OCI-LY3 (cell line): ENCODE results near the gene MACC1.

Experiments used
- EZH2phosphoT487 ChIP-seq: fragments of 200-600 bp; shearing (Covaris generic); IDR thresholded peaks from 2 replicates; pipeline ENCODE4 v1.6.1; 2018; ENCODE audit warnings: antibody characterized with exemption, mixed run types, low read depth
- TF ChIP-seq, protein P1 (sequence below): fragments of 200-600, 300-600 bp; sonication (generic); IDR thresholded peaks from 2 replicates; pipeline ENCODE4 v1.5.1; 2014; ENCODE audit warnings: antibody characterized with exemption, low read length, low read depth

DNA sequence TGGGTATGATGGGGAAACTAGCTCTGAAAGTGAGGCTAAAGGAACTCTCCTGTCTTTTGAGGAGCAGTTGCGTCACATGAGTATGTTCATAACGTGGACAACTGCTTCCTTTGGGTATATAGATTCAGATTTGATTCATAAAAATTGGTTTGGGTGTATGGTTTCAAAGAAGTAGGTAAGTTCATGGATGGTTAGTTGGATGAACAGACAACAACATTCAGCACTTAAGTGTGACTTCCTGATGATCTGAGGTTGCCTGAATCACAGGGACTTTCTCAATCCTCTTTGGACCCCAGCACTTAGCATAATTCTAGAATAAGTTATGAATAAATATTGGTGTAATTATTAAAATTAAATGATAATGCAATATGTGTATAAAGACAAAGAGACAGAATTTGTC is 43.4 kb downstream of the MACC1 start:
- TF ChIP-seq, protein P1, sequence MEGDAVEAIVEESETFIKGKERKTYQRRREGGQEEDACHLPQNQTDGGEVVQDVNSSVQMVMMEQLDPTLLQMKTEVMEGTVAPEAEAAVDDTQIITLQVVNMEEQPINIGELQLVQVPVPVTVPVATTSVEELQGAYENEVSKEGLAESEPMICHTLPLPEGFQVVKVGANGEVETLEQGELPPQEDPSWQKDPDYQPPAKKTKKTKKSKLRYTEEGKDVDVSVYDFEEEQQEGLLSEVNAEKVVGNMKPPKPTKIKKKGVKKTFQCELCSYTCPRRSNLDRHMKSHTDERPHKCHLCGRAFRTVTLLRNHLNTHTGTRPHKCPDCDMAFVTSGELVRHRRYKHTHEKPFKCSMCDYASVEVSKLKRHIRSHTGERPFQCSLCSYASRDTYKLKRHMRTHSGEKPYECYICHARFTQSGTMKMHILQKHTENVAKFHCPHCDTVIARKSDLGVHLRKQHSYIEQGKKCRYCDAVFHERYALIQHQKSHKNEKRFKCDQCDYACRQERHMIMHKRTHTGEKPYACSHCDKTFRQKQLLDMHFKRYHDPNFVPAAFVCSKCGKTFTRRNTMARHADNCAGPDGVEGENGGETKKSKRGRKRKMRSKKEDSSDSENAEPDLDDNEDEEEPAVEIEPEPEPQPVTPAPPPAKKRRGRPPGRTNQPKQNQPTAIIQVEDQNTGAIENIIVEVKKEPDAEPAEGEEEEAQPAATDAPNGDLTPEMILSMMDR: no peak
- TF ChIP-seq EZH2phosphoT487: no peak
